PC-3 (cell line): ENCODE measurements around the gene USP34. TPM values are rescaled to one million over a fixed set of nuclear protein-coding genes. Genes with fewer than 3 reads are reported as not detected.
A peak's percentile ranks its signal among the peaks of the same experiment; 100 is the strongest.

Experiments used
- ATAC-seq: fragments of 200-7000 bp; cut with Tn5 transposase; 2 replicates; pipeline ENCODE4 v1.9.1; 2020; ENCODE audit warnings: mild to moderate bottlenecking, moderate library complexity
- BruUV-seq: library from RNA; stranded (reverse); fragments of 400-500 nt; replicated peaks from 2 replicates; lab custom pipeline; 2021; lab: Mats Ljungman, UMichigan
- CTCF ChIA-PET: fragments of 300-600 bp; sonication (Branson Sonifier 250); formaldehyde crosslinking; loops from one replicate; lab custom pipeline; 2022; ENCODE audit warnings: antibody characterized with exemption; lab: Charles Lee
- POLR2A ChIA-PET: fragments of 300-600 bp; sonication (Branson Sonifier 250); formaldehyde crosslinking; loops from one replicate; lab custom pipeline; 2022; ENCODE audit warnings: antibody characterized with exemption; ENCODE audit not compliant: unreplicated experiment; lab: Charles Lee
- DNase-seq: peaks from one replicate; pipeline ENCODE4 v3.0.0-alpha.2; 2015
- H2AFZ ChIP-seq: fragments of 300-600 bp; sonication (generic); 2 replicates; pipeline ENCODE4 v1.6.0; 2016; ENCODE audit warnings: antibody characterized with exemption, low read length
- H3F3A ChIP-seq: fragments of 300-600 bp; sonication (generic); one replicate; pipeline ENCODE4 v1.6.0; 2017; ENCODE audit warnings: antibody characterized with exemption, low read length, control low read depth, mild to moderate bottlenecking; ENCODE audit not compliant: unreplicated experiment
- H3K27ac ChIP-seq: fragments of 300-600 bp; sonication (generic); 2 replicates; pipeline ENCODE4 v1.5.1; 2016; ENCODE audit warnings: mild to moderate bottlenecking, low read length
- H3K27me3 ChIP-seq: fragments of 300-600 bp; sonication (generic); 2 replicates; pipeline ENCODE4 v1.6.1; 2016; ENCODE audit warnings: low read length, mixed read lengths
- H3K36me3 ChIP-seq: fragments of 300-600 bp; sonication (generic); 2 replicates; pipeline ENCODE4 v1.6.1; 2016; ENCODE audit warnings: low read depth, mixed run types, low read length, mixed read lengths
- H3K4me1 ChIP-seq: fragments of 300-600 bp; sonication (generic); 2 replicates; pipeline ENCODE4 v1.5.1; 2016; ENCODE audit warnings: low read length; ENCODE audit not compliant: insufficient read depth
- H3K4me2 ChIP-seq: fragments of 300-600 bp; sonication (generic); 2 replicates; pipeline ENCODE4 v1.6.0; 2016; ENCODE audit warnings: low read length
- H3K4me3 ChIP-seq: fragments of 300-600 bp; sonication (generic); 2 replicates; pipeline ENCODE4 v1.5.1; 2016; ENCODE audit warnings: mild to moderate bottlenecking, low read length, mixed read lengths
- H3K79me2 ChIP-seq: fragments of 300-600 bp; sonication (generic); 2 replicates; pipeline ENCODE4 v1.6.1; 2017; ENCODE audit warnings: low read length, mixed read lengths
- H3K9ac ChIP-seq: fragments of 300-600 bp; sonication (generic); 2 replicates; pipeline ENCODE4 v1.6.0; 2016; ENCODE audit warnings: mild to moderate bottlenecking, low read length
- H3K9me2 ChIP-seq: fragments of 300-600 bp; sonication (generic); replicated peaks from 2 replicates; pipeline ENCODE4 v1.6.1; 2016; ENCODE audit warnings: mixed run types, low read length, mixed read lengths
- H3K9me3 ChIP-seq: fragments of 300-600 bp; sonication (generic); 2 replicates; pipeline ENCODE4 v1.6.1; 2016; ENCODE audit warnings: low read length, mixed read lengths
- H4K20me1 ChIP-seq: fragments of 300-600 bp; sonication (generic); 2 replicates; pipeline ENCODE4 v1.6.1; 2016; ENCODE audit warnings: low read length, mixed read lengths
- CTCF ChIP-seq: fragments of 300-600 bp; sonication (generic); conservative IDR thresholded peaks from 2 replicates; pipeline ENCODE4 v1.5.1; 2017; ENCODE audit warnings: antibody characterized with exemption, low read depth, mild to moderate bottlenecking, low read length
- EZH2 ChIP-seq: fragments of 300-600 bp; sonication (generic); IDR thresholded peaks from one replicate; pipeline ENCODE4 v1.6.1; 2017; ENCODE audit warnings: antibody characterized with exemption, mild to moderate bottlenecking, low read length; ENCODE audit not compliant: unreplicated experiment
- EZH2phosphoT487 ChIP-seq: fragments of 300-600 bp; sonication (generic); IDR thresholded peaks from 2 replicates; pipeline ENCODE4 v1.6.1; 2018; ENCODE audit warnings: mild to moderate bottlenecking, antibody characterized with exemption, low read length, borderline replicate concordance
- intact Hi-C: fragments of 100-400 bp; cut with micrococcal nuclease; formaldehyde crosslinking; loops from 2 replicates; pipeline ENCODE4 v1.9.0; 2023
- total RNA-seq: library from RNA; depleted of rRNA; stranded (reverse); fragments of >200 nt; gene quantifications from 2 replicates; pipeline ENCODE4 v1.2.3, GENCODE V29; 2014

USP34 gene
- total RNA-seq, 1 experiment from 2014 or later = 67.1 TPM

- peaks cover 46% of the 10 kb centered on the region; the same call in 1 of the 2 replicates for H3K36me3 ChIP-seq
- DNase-seq (no peak), ATAC-seq (no peak)
These were observed 34.1 kb upstream of the USP34 start for GRCh38 chr2:61504949-61505348.

GRCh38 chr2:61499060-61499459 lies 28.2 kb upstream of the USP34 start:
- TF ChIP-seq CTCF (no peak), EZH2 (no peak), EZH2phosphoT487 (no peak)

More at GRCh38 chr2:61504949-61505348, 34.1 kb upstream of the USP34 start:
- no peaks in the 10 kb centered on the region for H3K9me3 ChIP-seq
- no peak overlapping the region for H3K9ac ChIP-seq
- no peak overlapping the region for H3K4me2 ChIP-seq
- no TSS peak for BruUV-seq
- no peak overlapping the region for H3K27ac ChIP-seq
- CTCF ChIA-PET = no interaction called here
- intact Hi-C loops = no loop called here
- POLR2A ChIA-PET = no interaction called here
- no peak overlapping the region for H3K4me3 ChIP-seq
- no peak overlapping the region for H2AFZ ChIP-seq
- H4K20me1 ChIP-seq = peaks cover 25% of the 10 kb centered on the region
- no peaks in the 10 kb centered on the region for H3F3A ChIP-seq
- TF ChIP-seq EZH2phosphoT487 (no peak), CTCF (no peak), EZH2 (no peak)
- H3K4me1 ChIP-seq = no peaks in the 10 kb centered on the region
- H3K79me2 ChIP-seq = peaks cover 77% of the 10 kb centered on the region
- no peaks in the 10 kb centered on the region for H3K27me3 ChIP-seq
- H3K9me2 ChIP-seq = no peaks in the 10 kb centered on the region

GRCh38 chr2:61493523-61493942 lies 22.6 kb upstream of the USP34 start:
- ChIA-PET POLR2A (no interaction called here), CTCF (no interaction called here)
- ATAC-seq = peak; percentile 37; the same call in 1 of the 2 replicates
- TF ChIP-seq EZH2 = no peak
- TF ChIP-seq EZH2phosphoT487 = no peak
- TF ChIP-seq CTCF = no peak
- H3K36me3 ChIP-seq = peaks cover 71% of the 10 kb centered on the region
- H2AFZ ChIP-seq = no peak overlapping the region
- H3K9me2 ChIP-seq = no peaks in the 10 kb centered on the region
- H3K9me3 ChIP-seq = no peaks in the 10 kb centered on the region
- no peak overlapping the region for H3K27ac ChIP-seq
- H3K9ac ChIP-seq = no peak overlapping the region
- no peak for DNase-seq
- no peaks in the 10 kb centered on the region for H3K4me1 ChIP-seq
- no peak overlapping the region for H3K4me3 ChIP-seq
- no TSS peak for BruUV-seq
- H3K4me2 ChIP-seq = no peak overlapping the region
- H3F3A ChIP-seq = peaks cover 3% of the 10 kb centered on the region
- intact Hi-C loops = no loop called here
- H3K79me2 ChIP-seq = peaks cover 13% of the 10 kb centered on the region; the same call in 1 of the 2 replicates
- no peaks in the 10 kb centered on the region for H3K27me3 ChIP-seq
- H4K20me1 ChIP-seq = no peaks in the 10 kb centered on the region

More at GRCh38 chr2:61499060-61499459, 28.2 kb upstream of the USP34 start:
- ATAC-seq (no peak), DNase-seq (no peak)
- no TSS peak for BruUV-seq
- H3K27me3 ChIP-seq = no peaks in the 10 kb centered on the region
- peaks cover 12% of the 10 kb centered on the region for H3F3A ChIP-seq
- H3K9me2 ChIP-seq = no peaks in the 10 kb centered on the region
- H3K27ac ChIP-seq = no peak overlapping the region
- peaks cover 67% of the 10 kb centered on the region for H3K36me3 ChIP-seq
- H2AFZ ChIP-seq = no peak overlapping the region
- no peak overlapping the region for H3K4me2 ChIP-seq
- peaks cover 27% of the 10 kb centered on the region for H3K79me2 ChIP-seq
- H3K4me3 ChIP-seq = no peak overlapping the region
- H3K9me3 ChIP-seq = no peaks in the 10 kb centered on the region
- intact Hi-C loops = no loop called here
- peaks cover 11% of the 10 kb centered on the region for H4K20me1 ChIP-seq
- no peaks in the 10 kb centered on the region for H3K4me1 ChIP-seq
- no peak overlapping the region for H3K9ac ChIP-seq
- CTCF ChIA-PET = no interaction called here
- POLR2A ChIA-PET = no interaction called here
